OCI-LY1 (cell line): ENCODE data around the gene RAPGEF4.

Experiments used
- H2AFZ ChIP-seq: fragments of 200-600 bp; sonication (generic), shearing (Covaris generic); 2 replicates; pipeline ENCODE4 v1.6.0; 2014; ENCODE audit warnings: antibody characterized with exemption, mild to moderate bottlenecking, low read length
- H3F3A ChIP-seq: fragments of 200-600 bp; sonication (generic), shearing (Covaris generic); 2 replicates; pipeline ENCODE4 v1.6.0; 2014; ENCODE audit warnings: mild to moderate bottlenecking, antibody characterized with exemption, low read length, moderate library complexity; ENCODE audit not compliant: insufficient read depth
- H3K27ac ChIP-seq: fragments of 200-600 bp; sonication (generic); 2 replicates; pipeline ENCODE4 v1.5.1; 2014; ENCODE audit warnings: low read length, mixed run types, mild to moderate bottlenecking, low read depth; ENCODE audit not compliant: poor library complexity, severe bottlenecking
- H3K27me3 ChIP-seq: fragments of 200-600 bp; sonication (generic); 2 replicates; pipeline ENCODE4 v1.6.0; 2014; ENCODE audit warnings: antibody characterized with exemption, mild to moderate bottlenecking, low read length, moderate library complexity; ENCODE audit not compliant: insufficient read depth
- H3K36me3 ChIP-seq: fragments of 200-600 bp; sonication (generic); 2 replicates; pipeline ENCODE4 v1.6.1; 2014; ENCODE audit warnings: mild to moderate bottlenecking, antibody characterized with exemption, low read length, moderate library complexity, mixed read lengths; ENCODE audit not compliant: insufficient read depth
- H3K4me1 ChIP-seq: fragments of 200-600 bp; sonication (generic); 2 replicates; pipeline ENCODE4 v1.5.1; 2014; ENCODE audit warnings: mild to moderate bottlenecking, low read length, moderate library complexity; ENCODE audit not compliant: insufficient read depth, severe bottlenecking
- H3K4me2 ChIP-seq: fragments of 200-600 bp; sonication (generic), shearing (Covaris generic); 2 replicates; pipeline ENCODE4 v1.6.1; 2014; ENCODE audit warnings: low read length
- H3K4me3 ChIP-seq: fragments of 200-600 bp; sonication (generic); 2 replicates; pipeline ENCODE4 v1.5.1; 2014; ENCODE audit warnings: low read length, low read depth, mild to moderate bottlenecking, mixed read lengths; ENCODE audit not compliant: poor library complexity, severe bottlenecking
- H3K79me2 ChIP-seq: fragments of 200-600 bp; shearing (Covaris generic); 2 replicates; pipeline ENCODE4 v1.6.1; 2016; ENCODE audit warnings: mixed run types, low read length, mixed read lengths; ENCODE audit not compliant: insufficient read depth
- H3K9ac ChIP-seq: fragments of 200-600 bp; sonication (generic), shearing (Covaris generic); 2 replicates; pipeline ENCODE4 v1.6.1; 2014; ENCODE audit warnings: mild to moderate bottlenecking, low read length, mixed read lengths
- H3K9me2 ChIP-seq: fragments of 200-600 bp; sonication (generic), shearing (Covaris generic); 2 replicates; pipeline ENCODE4 v1.6.1; 2014; ENCODE audit warnings: low read depth, mild to moderate bottlenecking, low read length, mixed read lengths
- H3K9me3 ChIP-seq: fragments of 200-600 bp; shearing (Covaris generic); 2 replicates; pipeline ENCODE4 v1.6.1; 2014; ENCODE audit warnings: low read length, mixed read lengths
- H4K20me1 ChIP-seq: fragments of 200-600 bp; sonication (generic), shearing (Covaris generic); 2 replicates; pipeline ENCODE4 v1.6.0; 2016; ENCODE audit warnings: mild to moderate bottlenecking, low read length; ENCODE audit not compliant: insufficient read depth
- CTCF ChIP-seq: fragments of 200-600 bp; sonication (generic), shearing (Covaris generic); IDR thresholded peaks from 2 replicates; pipeline ENCODE4 v1.5.1; 2017; ENCODE audit warnings: mild to moderate bottlenecking, antibody characterized with exemption, low read length, moderate library complexity, mixed read lengths
- EZH2 ChIP-seq: fragments of 200-600 bp; sonication (generic), shearing (Covaris generic); IDR thresholded peaks from 2 replicates; pipeline ENCODE4 v1.8.0; 2017; ENCODE audit warnings: borderline replicate concordance, mixed run types, mild to moderate bottlenecking, antibody characterized with exemption, low read length, moderate library complexity, mixed read lengths

RAPGEF4 gene

GRCh38 chr2:172845028-172845630 lies 109.5 kb downstream of the RAPGEF4 start:
- no peaks in the 10 kb centered on the region for H3K9me3 ChIP-seq
- H3K9ac ChIP-seq: no peak overlapping the region
- H3K4me2 ChIP-seq: no peak overlapping the region
- TF ChIP-seq CTCF (no peak), EZH2 (no peak)
- H2AFZ ChIP-seq: no peak overlapping the region
- no peaks in the 10 kb centered on the region for H4K20me1 ChIP-seq
- no peaks in the 10 kb centered on the region for H3K9me2 ChIP-seq
- H3K4me1 ChIP-seq: no peaks in the 10 kb centered on the region
- no peak overlapping the region for H3K4me3 ChIP-seq
- no peak overlapping the region for H3K27ac ChIP-seq
- no peaks in the 10 kb centered on the region for H3K27me3 ChIP-seq
- no peaks in the 10 kb centered on the region for H3K36me3 ChIP-seq
- H3K79me2 ChIP-seq: no peaks in the 10 kb centered on the region
- H3F3A ChIP-seq: no peaks in the 10 kb centered on the region

- Histone ChIP-seq H3K27ac (no peak overlapping the region), H2AFZ (no peak overlapping the region), H3K4me3 (no peak overlapping the region), H3K9ac (no peak overlapping the region), H3K9me2 (no peaks in the 10 kb centered on the region), H3K4me1 (no peaks in the 10 kb centered on the region), H3K4me2 (no peak overlapping the region), H3K9me3 (no peaks in the 10 kb centered on the region), H3K36me3 (no peaks in the 10 kb centered on the region), H3K27me3 (no peaks in the 10 kb centered on the region), H3F3A (no peaks in the 10 kb centered on the region), H3K79me2 (no peaks in the 10 kb centered on the region), H4K20me1 (no peaks in the 10 kb centered on the region)
- TF ChIP-seq EZH2: no peak
- no peak for TF ChIP-seq CTCF
Measured at GRCh38 chr2:172846551-172846950, 110.9 kb downstream of the RAPGEF4 start.

- no peak overlapping the region for H3K9ac ChIP-seq
- TF ChIP-seq EZH2 (no peak), CTCF (no peak)
- H3K36me3 ChIP-seq: no peaks in the 10 kb centered on the region
- H3K9me3 ChIP-seq: no peaks in the 10 kb centered on the region
- H3F3A ChIP-seq: no peaks in the 10 kb centered on the region
- H3K4me1 ChIP-seq: no peaks in the 10 kb centered on the region
- no peak overlapping the region for H3K4me2 ChIP-seq
- H4K20me1 ChIP-seq: no peaks in the 10 kb centered on the region
- no peaks in the 10 kb centered on the region for H3K79me2 ChIP-seq
- no peak overlapping the region for H3K27ac ChIP-seq
- no peak overlapping the region for H3K4me3 ChIP-seq
- no peak overlapping the region for H2AFZ ChIP-seq
- H3K9me2 ChIP-seq: no peaks in the 10 kb centered on the region
- H3K27me3 ChIP-seq: no peaks in the 10 kb centered on the region
Measured at GRCh38 chr2:172847188-172847587, 111.5 kb downstream of the RAPGEF4 start.
